PC-9 (cell line): ENCODE data around the gene AKR1C3.

Experiments used
- CTCF ChIP-seq: fragments of 200-600 bp; sonication (generic); conservative IDR thresholded peaks from 2 replicates; pipeline ENCODE4 v1.6.1; 2017; ENCODE audit warnings: mixed run types, antibody characterized with exemption, mild to moderate bottlenecking, moderate library complexity
- EZH2 ChIP-seq: fragments of 200-600 bp; sonication (generic); IDR thresholded peaks from 2 replicates; pipeline ENCODE4 v1.8.0; 2017; ENCODE audit warnings: antibody characterized with exemption, low read depth

- TF ChIP-seq CTCF (no peak), EZH2 (no peak)
These were observed 46.1 kb upstream of the AKR1C3 start for GRCh38 chr10:5047912-5048628.
